NT2/D1 (cell line): ENCODE measurements around the gene SLC25A27.

Experiments
- DNase-seq: peaks from one replicate; pipeline ENCODE4 v3.0.0-alpha.2; 2011; ENCODE audit warnings: low read depth, low spot score
- H3K27me3 ChIP-seq: 2 replicates; pipeline ENCODE4 v1.6.0; 2011; ENCODE audit warnings: mild to moderate bottlenecking; ENCODE audit not compliant: insufficient read length, insufficient read depth
- H3K36me3 ChIP-seq: 2 replicates; pipeline ENCODE4 v1.6.1; 2011; ENCODE audit warnings: mild to moderate bottlenecking, low read length, mixed read lengths; ENCODE audit not compliant: insufficient read depth, insufficient read length
- H3K4me1 ChIP-seq: 2 replicates; pipeline ENCODE4 v1.5.1; 2011; ENCODE audit not compliant: insufficient read depth, insufficient read length
- H3K4me3 ChIP-seq: 2 replicates; pipeline ENCODE4 v1.5.1; 2011; ENCODE audit warnings: low read depth; ENCODE audit not compliant: insufficient read length
- H3K9ac ChIP-seq: 2 replicates; pipeline ENCODE4 v1.6.0; 2011; ENCODE audit warnings: low read depth; ENCODE audit not compliant: insufficient read length
- H3K9me3 ChIP-seq: 2 replicates; pipeline ENCODE4 v1.5.1; 2011; ENCODE audit warnings: mild to moderate bottlenecking, low read length; ENCODE audit not compliant: insufficient read depth
- SUZ12 ChIP-seq: IDR thresholded peaks from 2 replicates; pipeline ENCODE4 v1.6.1; 2011; ENCODE audit not compliant: insufficient read length, insufficient read depth; ENCODE audit errors: extremely low read depth
- YY1 ChIP-seq: IDR thresholded peaks from 2 replicates; pipeline ENCODE4 v1.6.1; 2011; ENCODE audit not compliant: insufficient read length, insufficient read depth
- ZNF274 ChIP-seq: IDR thresholded peaks from 2 replicates; pipeline ENCODE4 v1.6.1; 2011; ENCODE audit warnings: mild to moderate bottlenecking, low read depth, low read length

SLC25A27 gene

DNA sequence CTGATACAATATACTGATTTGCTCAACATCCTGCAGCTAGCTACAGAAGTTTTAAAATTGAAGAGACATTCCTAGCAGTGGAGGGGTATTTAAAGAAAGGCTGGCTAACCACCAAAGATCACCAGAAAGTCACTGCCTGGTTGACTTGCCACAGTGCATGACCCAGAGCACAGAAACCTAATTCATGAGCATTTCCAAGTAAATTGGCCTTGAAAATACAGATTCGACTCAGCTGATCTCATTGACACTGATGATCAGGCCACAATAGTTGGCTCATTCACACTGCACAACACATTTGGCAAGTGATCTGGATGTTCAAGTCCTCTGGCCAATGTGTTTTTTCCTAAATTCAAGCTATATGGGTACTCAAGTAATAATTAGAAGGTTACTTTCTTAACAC lies 21.6 kb downstream of the SLC25A27 start:
- H3K4me3 ChIP-seq, result no peak overlapping the region
- no peak overlapping the region for H3K9ac ChIP-seq
- H3K27me3 ChIP-seq, result no peaks in the 10 kb centered on the region
- TF ChIP-seq SUZ12, result no peak
- TF ChIP-seq ZNF274, result no peak
- TF ChIP-seq YY1, result no peak
- H3K4me1 ChIP-seq, result no peaks in the 10 kb centered on the region
- no peaks in the 10 kb centered on the region for H3K9me3 ChIP-seq
- DNase-seq, result no peak
- H3K36me3 ChIP-seq, result no peaks in the 10 kb centered on the region

GRCh38 chr6:46676604-46677313 lies 24.0 kb downstream of the SLC25A27 start:
- TF ChIP-seq ZNF274, result no peak
- TF ChIP-seq SUZ12, result no peak
- Histone ChIP-seq H3K36me3 (no peaks in the 10 kb centered on the region), H3K9me3 (no peaks in the 10 kb centered on the region), H3K27me3 (no peaks in the 10 kb centered on the region), H3K4me1 (no peaks in the 10 kb centered on the region), H3K4me3 (no peak overlapping the region), H3K9ac (no peak overlapping the region)
- DNase-seq, result no peak

- H3K9ac ChIP-seq, result no peak overlapping the region
- H3K4me1 ChIP-seq, result no peaks in the 10 kb centered on the region
- TF ChIP-seq ZNF274 (no peak), SUZ12 (no peak), YY1 (no peak)
- no peak for DNase-seq
- H3K9me3 ChIP-seq, result no peaks in the 10 kb centered on the region
- no peaks in the 10 kb centered on the region for H3K27me3 ChIP-seq
- H3K36me3 ChIP-seq, result no peaks in the 10 kb centered on the region
- no peak overlapping the region for H3K4me3 ChIP-seq
These were observed 24.5 kb downstream of the SLC25A27 start for GRCh38 chr6:46677314-46677654.

GRCh38 chr6:46684771-46685170 lies 32.0 kb downstream of the SLC25A27 start:
- no peak for DNase-seq
- H3K9me3 ChIP-seq, result no peaks in the 10 kb centered on the region
- H3K27me3 ChIP-seq, result no peaks in the 10 kb centered on the region
- H3K4me1 ChIP-seq, result no peaks in the 10 kb centered on the region
- no peak overlapping the region for H3K4me3 ChIP-seq
- H3K36me3 ChIP-seq, result no peaks in the 10 kb centered on the region
- no peak overlapping the region for H3K9ac ChIP-seq
- TF ChIP-seq SUZ12, result no peak
- no peak for TF ChIP-seq ZNF274
- no peak for TF ChIP-seq YY1

DNA sequence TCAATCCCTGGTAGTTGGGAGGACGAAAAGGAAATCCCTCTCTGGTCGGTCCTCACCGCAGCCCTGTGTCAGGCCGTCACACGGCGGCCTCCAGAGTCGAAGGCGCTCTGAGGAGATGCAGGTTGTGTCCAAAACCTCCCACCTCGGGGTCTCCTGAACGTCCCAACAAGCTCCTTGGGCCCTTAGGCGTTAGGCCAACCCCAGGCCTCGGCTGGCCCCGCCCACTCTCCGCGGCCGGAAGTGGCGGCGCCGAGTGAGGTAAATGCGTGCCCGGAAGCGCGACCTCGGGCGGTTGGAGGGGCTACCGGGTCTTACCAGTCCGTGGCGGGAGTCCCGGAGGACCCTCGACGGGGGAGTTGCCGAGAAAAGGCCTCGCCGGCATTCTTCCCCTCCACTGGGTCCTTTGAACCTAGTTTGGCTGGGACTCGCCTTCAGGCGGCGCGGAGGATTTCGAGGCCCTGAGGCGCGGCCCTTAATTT lies 34.9 kb downstream of the SLC25A27 start, which contains the start of gene TDRD6:
Gene TDRD6, plus strand, starts transcription at position 267 of the 479 bp plus-strand sequence. CDS start 244 bp downstream, outside the sequence.
- Histone ChIP-seq H3K36me3 (no peaks in the 10 kb centered on the region), H3K4me1 (no peaks in the 10 kb centered on the region), H3K4me3 (no peak within 1 kb of the TSS), H3K9me3 (no peaks in the 10 kb centered on the region), H3K27me3 (no peaks in the 10 kb centered on the region), H3K9ac (no peak within 1 kb of the TSS)
- no peak for DNase-seq
- TF ChIP-seq SUZ12 (no peak), YY1 (no peak), ZNF274 (no peak)

DNA sequence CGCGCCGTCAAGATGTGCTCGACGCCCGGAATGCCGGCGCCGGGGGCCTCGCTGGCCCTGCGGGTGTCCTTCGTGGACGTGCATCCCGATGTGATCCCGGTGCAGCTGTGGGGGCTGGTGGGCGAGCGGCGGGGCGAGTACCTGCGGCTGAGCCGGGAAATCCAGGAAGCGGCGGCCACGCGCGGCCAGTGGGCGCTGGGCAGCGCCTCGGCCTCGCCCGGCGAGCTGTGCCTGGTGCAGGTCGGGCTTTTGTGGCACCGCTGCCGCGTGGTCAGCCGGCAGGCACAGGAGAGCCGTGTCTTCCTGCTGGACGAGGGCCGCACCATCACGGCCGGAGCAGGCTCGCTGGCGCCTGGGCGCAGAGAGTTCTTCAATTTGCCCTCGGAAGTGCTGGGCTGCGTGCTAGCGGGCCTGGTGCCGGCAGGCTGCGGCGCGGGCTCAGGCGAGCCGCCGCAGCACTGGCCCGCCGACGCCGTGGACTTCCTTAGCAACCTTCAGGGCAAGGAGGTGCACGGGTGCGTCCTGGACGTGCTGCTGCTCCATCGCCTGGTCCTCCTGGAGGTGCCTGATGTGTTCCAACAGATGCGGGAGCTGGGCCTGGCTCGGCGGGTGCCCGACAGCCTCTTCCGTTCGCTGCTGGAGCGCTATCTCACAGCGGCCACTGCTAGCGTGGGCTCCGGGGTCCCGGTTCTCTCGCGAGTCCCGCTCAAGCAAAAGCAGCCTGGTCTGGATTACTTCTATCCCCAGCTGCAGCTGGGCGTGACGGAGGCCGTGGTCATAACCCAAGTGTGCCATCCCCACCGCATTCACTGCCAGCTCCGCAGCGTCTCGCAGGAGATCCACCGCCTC lies 35.6 kb downstream of the SLC25A27 start:
- Histone ChIP-seq H3K9ac (no peak overlapping the region), H3K27me3 (no peaks in the 10 kb centered on the region), H3K36me3 (no peaks in the 10 kb centered on the region), H3K9me3 (no peaks in the 10 kb centered on the region), H3K4me1 (no peaks in the 10 kb centered on the region), H3K4me3 (no peak overlapping the region)
- no peak for TF ChIP-seq SUZ12
- TF ChIP-seq YY1, result no peak
- DNase-seq, result no peak

DNA sequence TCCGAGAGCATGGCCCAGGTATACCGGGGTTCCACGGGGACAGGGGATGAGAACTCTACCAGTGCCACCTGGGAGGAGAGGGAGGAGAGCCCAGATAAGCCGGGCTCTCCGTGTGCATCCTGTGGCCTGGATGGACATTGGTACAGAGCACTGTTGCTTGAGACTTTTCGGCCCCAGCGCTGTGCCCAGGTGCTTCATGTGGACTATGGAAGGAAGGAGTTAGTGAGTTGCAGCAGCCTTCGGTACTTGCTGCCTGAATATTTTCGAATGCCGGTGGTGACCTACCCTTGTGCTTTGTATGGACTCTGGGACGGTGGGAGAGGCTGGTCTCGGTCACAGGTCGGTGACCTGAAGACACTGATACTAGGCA lies 36.2 kb downstream of the SLC25A27 start:
- Histone ChIP-seq H3K4me3 (no peak overlapping the region), H3K36me3 (no peaks in the 10 kb centered on the region), H3K9ac (no peak overlapping the region), H3K9me3 (no peaks in the 10 kb centered on the region), H3K4me1 (no peaks in the 10 kb centered on the region), H3K27me3 (no peaks in the 10 kb centered on the region)
- no peak for TF ChIP-seq YY1
- no peak for TF ChIP-seq SUZ12
- TF ChIP-seq ZNF274, result no peak
- DNase-seq, result no peak
